SU-DHL-6 (cell line): ENCODE measurements around the gene KRT222.

Experiments
- CTCF ChIP-seq: fragments of 200-600 bp; sonication (generic); IDR thresholded peaks from one replicate; pipeline ENCODE4 v1.5.1; 2017; ENCODE audit warnings: antibody characterized with exemption, mild to moderate bottlenecking, low read length, moderate library complexity; ENCODE audit not compliant: insufficient read depth, poor library complexity, severe bottlenecking
- EZH2phosphoT487 ChIP-seq: fragments of 200-600 bp; sonication (generic), shearing (Covaris generic); conservative IDR thresholded peaks from 2 replicates; pipeline ENCODE4 v1.6.1; 2018; ENCODE audit warnings: mild to moderate bottlenecking, antibody characterized with exemption, low read length, moderate library complexity, mixed read lengths

DNA sequence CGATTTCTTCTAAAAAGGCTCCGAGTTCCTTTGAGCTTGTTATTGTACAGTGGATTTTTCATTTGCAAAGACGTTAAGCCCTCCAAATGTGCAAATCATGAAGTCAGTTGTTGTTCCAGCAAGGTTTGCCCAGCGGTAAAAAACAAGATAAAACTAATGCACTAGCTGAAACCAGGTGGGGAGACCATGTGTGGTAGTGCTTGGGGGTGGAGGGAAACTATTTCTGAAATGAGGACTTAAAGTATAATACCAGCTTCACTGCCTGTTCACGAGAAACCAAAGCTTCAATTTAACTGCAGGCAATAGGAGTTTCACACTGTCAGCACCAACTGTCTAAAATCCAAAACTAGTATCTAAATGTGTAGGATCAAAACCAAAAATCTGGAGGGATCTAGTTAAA, 39.7 kb downstream of the KRT222 start:
- TF ChIP-seq CTCF (no peak), EZH2phosphoT487 (no peak)
